ENCODE measurements around the gene APBA1.

GRCh38 chr9:69429281-69429680, 242.9 kb downstream of the APBA1 start:
- TF ChIP-seq EP300 (IDR thresholded peaks at IDR 0.05; ENCODE audit: borderline replicate concordance in 1 of 2, low read depth in 1 of 2, low read length in 1 of 2) (no peak), RAD21 (IDR thresholded peaks at IDR 0.05; ENCODE audit: low read length) (no peak), FOSL2 (IDR thresholded peaks at IDR 0.05; ENCODE audit: borderline replicate concordance, low read depth) (no peak), CTCF (IDR thresholded peaks at IDR 0.05) (no peak), SMC3 (IDR thresholded peaks at IDR 0.05; ENCODE audit: low read depth, low read length) (no peak), MXI1 (IDR thresholded peaks at IDR 0.05; ENCODE audit: low read depth, low read length) (no peak), TAF1 (IDR thresholded peaks at IDR 0.05; ENCODE audit: borderline replicate concordance, low read depth, low read length) (no peak)
